Adrenal gland (tissue), 12 donors: ENCODE results near the gene HCN4. TPM values are rescaled to one million over a fixed set of nuclear protein-coding genes. Genes with fewer than 3 reads are reported as not detected.

ENCODE experiments used
- DNase-seq, 7 donors: peaks; one replicate each; pipeline ENCODE4 v3.0.0-alpha.2; 2019 to 2020
- H3K27ac ChIP-seq, 5 donors: fragments of 200-600 bp; sonication (generic) in 4 of 5; 1 replicate in 3 of 5; 2 replicates in 2 of 5; pipeline versions ENCODE4 v1.5.1 to v1.8.0; 2016 to 2020; ENCODE audit warnings: mild to moderate bottlenecking in 1 of 5
- H3K27me3 ChIP-seq: fragments of 200-600 bp; 2 replicates; pipeline ENCODE4 v1.8.0; 2021
- H3K36me3 ChIP-seq, 2 donors: fragments of 200-600 bp; replicated peaks in 1 of 2; 1 replicate in 1 of 2; 2 replicates in 1 of 2; pipeline versions ENCODE4 v1.5.1 to v1.8.0; 2018 to 2022
- H3K4me1 ChIP-seq, 2 donors: fragments of 200-600 bp; replicated peaks in 1 of 2; 1 replicate in 1 of 2; 2 replicates in 1 of 2; pipeline versions ENCODE4 v1.5.1 to v1.8.0; 2018 to 2021
- H3K4me3 ChIP-seq, 4 donors: fragments of 200-600 bp; sonication (generic) in 3 of 4; one replicate each; pipeline ENCODE4 v1.5.1; 2016 to 2018
- H3K9me3 ChIP-seq, 3 donors: fragments of 200-600 bp; sonication (generic) in 1 of 3; replicated peaks in 1 of 3; 1 replicate in 2 of 3; 2 replicates in 1 of 3; pipeline versions ENCODE4 v1.5.1 to v1.8.0; 2016 to 2021
- POLR2A ChIP-seq, 2 donors: fragments of 450-650 bp; IDR thresholded peaks; one replicate each; pipeline ENCODE4 v1.6.1; 2017; ENCODE audit warnings: antibody characterized with exemption in 2 of 2, mild to moderate bottlenecking in 2 of 2, moderate library complexity in 1 of 2
- WGBS, 4 donors: extraction: QIAGEN DNeasy Blood & Tissue Kit in 2 of 4; methylation state at CpG; one replicate each; pipeline versions ENCODE4 v1.1.5 to v1.1.7; 2013 to 2017; 5-methylcytosine and 5-hydroxymethylcytosine counted together
- intact Hi-C, 2 donors: fragments of 100-400 bp; cut with DNase I; formaldehyde crosslinking; loops; one replicate each; pipeline versions ENCODE4 v1.14.1 to v1.15.0; 2022 to 2023
- polyA plus RNA-seq, 3 donors: library from polyadenylated mRNA; stranded (reverse); fragments of 200-250 nt in 2 of 3; fragments of 350-450 nt in 1 of 3; fragmentation: Illumina TruSeq in 1 of 3; extraction: RNeasy Lipid Tissue Mini Kit (QIAGEN cat#74804) in 1 of 3; gene quantifications; one replicate each; pipeline ENCODE4 v1.2.3, GENCODE V29; 2013 to 2014
- total RNA-seq, 9 donors: library from RNA; depleted of rRNA in 4 of 9; stranded (reverse); fragments of >200 nt in 4 of 9; fragments of 120-200 nt in 1 of 9; fragmentation: NEBNext Ultra II Directional in 1 of 9; extraction: Animal tissue kit (Norgen Biotek cat#: 25700) in 1 of 9; gene quantifications; one replicate each; pipeline versions ENCODE4 v1.1.0 to v1.2.4, GENCODE V29; 2013 to 2023
- TF ChIP-seq, protein P1 (sequence below), 6 experiments: fragments of 450-650 bp in 4 of 6; fragments of 200-600 bp in 2 of 6; sonication (generic) in 1 of 6; IDR thresholded peaks; 1 replicate in 5 of 6; 2 replicates in 1 of 6; pipeline versions ENCODE4 v1.5.1 to v1.8.0; 2016 to 2021; ENCODE audit warnings: antibody characterized with exemption in 6 of 6, mild to moderate bottlenecking in 2 of 6, moderate library complexity in 1 of 6
- donor health status: healthy with polysubstance abuse.
- donor health status: Bipolar disorder and iron deficiency.
- donor health status: DM: yes; HTN: yes; CAD: no.
- donor health status: DM: no; HTN: no; CAD: no.
- donor health status: DM: no; HTN: no; CAD: no.
- donor health status: DM: yes; HTN: yes; CAD: no.

Gene HCN4
- total and polyA plus RNA-seq, 12 donors = 0.04 to 1.2 (median 0.27) TPM; not detected in 2

- Histone ChIP-seq H3K4me3 (no peak overlapping the region), H3K9me3 (no peaks in the 10 kb centered on the region), H3K4me1 (no peaks in the 10 kb centered on the region), H3K27ac (no peak overlapping the region), H3K27me3 (no peaks in the 10 kb centered on the region), H3K36me3 (no peaks in the 10 kb centered on the region)
- no peak for DNase-seq
- WGBS, 4 donors = 73 to 81% (median 77%) methylated on average over 9 to 14 of the region's 14 CpGs
- intact Hi-C loops = no loop called here
- TF ChIP-seq POLR2A (IDR thresholded peaks at IDR 0.05) = no peak
- TF ChIP-seq, protein P1, sequence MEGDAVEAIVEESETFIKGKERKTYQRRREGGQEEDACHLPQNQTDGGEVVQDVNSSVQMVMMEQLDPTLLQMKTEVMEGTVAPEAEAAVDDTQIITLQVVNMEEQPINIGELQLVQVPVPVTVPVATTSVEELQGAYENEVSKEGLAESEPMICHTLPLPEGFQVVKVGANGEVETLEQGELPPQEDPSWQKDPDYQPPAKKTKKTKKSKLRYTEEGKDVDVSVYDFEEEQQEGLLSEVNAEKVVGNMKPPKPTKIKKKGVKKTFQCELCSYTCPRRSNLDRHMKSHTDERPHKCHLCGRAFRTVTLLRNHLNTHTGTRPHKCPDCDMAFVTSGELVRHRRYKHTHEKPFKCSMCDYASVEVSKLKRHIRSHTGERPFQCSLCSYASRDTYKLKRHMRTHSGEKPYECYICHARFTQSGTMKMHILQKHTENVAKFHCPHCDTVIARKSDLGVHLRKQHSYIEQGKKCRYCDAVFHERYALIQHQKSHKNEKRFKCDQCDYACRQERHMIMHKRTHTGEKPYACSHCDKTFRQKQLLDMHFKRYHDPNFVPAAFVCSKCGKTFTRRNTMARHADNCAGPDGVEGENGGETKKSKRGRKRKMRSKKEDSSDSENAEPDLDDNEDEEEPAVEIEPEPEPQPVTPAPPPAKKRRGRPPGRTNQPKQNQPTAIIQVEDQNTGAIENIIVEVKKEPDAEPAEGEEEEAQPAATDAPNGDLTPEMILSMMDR (IDR thresholded peaks at IDR 0.05) = no peak
Measured at GRCh38 chr15:73341886-73342600, 26.7 kb downstream of the HCN4 start.

DNA sequence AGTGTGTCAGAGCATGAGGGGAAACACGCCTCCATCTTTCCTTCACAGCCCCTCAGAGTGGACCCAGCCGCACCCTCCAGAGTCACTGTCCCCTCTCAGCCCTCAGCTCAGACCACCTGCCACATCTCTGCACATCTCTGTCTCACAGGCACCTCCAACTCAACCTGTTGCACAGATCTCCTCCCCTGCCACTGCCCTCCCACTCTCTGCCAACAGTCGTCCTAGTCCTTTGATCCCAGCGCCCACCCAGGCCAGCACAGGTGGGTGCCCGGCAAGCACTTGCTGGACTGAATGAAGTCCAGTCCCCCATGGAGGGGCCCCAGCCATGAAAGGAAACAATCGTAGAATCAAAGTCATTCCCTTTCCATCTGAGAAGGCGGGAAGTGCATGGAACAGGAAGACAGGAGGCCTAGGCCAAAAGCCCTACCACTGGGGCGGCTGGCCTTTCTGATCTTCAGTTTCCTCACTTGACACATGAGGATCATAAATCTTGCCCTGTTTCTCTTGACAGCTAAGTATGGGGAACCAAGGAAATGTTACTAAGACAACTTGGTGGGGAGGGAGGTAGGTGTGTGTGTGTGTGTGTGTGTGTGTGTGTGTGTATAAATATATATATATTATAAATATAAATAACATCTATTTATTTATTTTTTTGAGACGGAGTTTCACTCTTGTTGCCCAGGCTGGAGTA, 28.1 kb downstream of the HCN4 start:
- H3K27ac ChIP-seq = no peak overlapping the region
- intact Hi-C loops = no loop called here
- TF ChIP-seq POLR2A (IDR thresholded peaks at IDR 0.05) = no peak
- TF ChIP-seq, protein P1 (IDR thresholded peaks at IDR 0.05) = no peak
- no peak overlapping the region for H3K4me3 ChIP-seq
- H3K27me3 ChIP-seq = no peaks in the 10 kb centered on the region
- H3K4me1 ChIP-seq = no peaks in the 10 kb centered on the region
- H3K36me3 ChIP-seq = no peaks in the 10 kb centered on the region
- no peak for DNase-seq
- WGBS, 4 donors = 76 to 88% (median 81%) methylated on average over 9 of the region's 9 CpGs
- no peaks in the 10 kb centered on the region for H3K9me3 ChIP-seq

- no peak for TF ChIP-seq POLR2A (IDR thresholded peaks at IDR 0.05)
- TF ChIP-seq, protein P1 (IDR thresholded peaks at IDR 0.05) = no peak
- Histone ChIP-seq H3K4me3 (no peak overlapping the region), H3K27me3 (no peaks in the 10 kb centered on the region), H3K4me1 (no peaks in the 10 kb centered on the region), H3K36me3 (no peaks in the 10 kb centered on the region), H3K9me3 (no peaks in the 10 kb centered on the region), H3K27ac (no peak overlapping the region)
- intact Hi-C loops = no loop called here
- 50 to 85% (median 79%) methylated on average over 2 to 9 of the region's 9 CpGs for WGBS, 4 donors
- DNase-seq = no peak
Measured at GRCh38 chr15:73338606-73339374, 30.0 kb downstream of the HCN4 start.

DNA sequence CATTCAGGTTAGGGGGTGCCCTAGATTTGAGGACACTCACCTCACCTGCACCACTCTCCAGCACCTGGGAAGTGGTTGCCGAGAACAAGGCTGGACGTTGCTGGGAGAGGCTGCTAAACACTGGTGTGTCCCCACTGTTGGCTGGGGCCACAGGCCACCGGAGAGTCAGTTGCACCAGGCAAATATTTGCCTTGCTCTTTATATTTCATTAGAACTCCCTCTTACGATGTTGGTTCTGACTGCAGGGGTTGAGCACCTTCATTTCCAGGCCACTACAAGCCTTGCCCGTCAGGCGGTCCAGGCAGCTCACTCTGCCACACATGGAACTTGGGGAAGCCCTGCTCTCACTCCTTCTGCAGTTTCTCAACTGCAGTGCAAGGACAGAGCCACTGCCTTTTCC, 30.7 kb downstream of the HCN4 start:
- Histone ChIP-seq H3K27me3 (no peaks in the 10 kb centered on the region), H3K36me3 (no peaks in the 10 kb centered on the region), H3K4me3 (no peak overlapping the region), H3K27ac (no peak overlapping the region), H3K4me1 (no peaks in the 10 kb centered on the region), H3K9me3 (no peaks in the 10 kb centered on the region)
- no peak for DNase-seq
- intact Hi-C loops = no loop called here
- TF ChIP-seq, protein P1 (IDR thresholded peaks at IDR 0.05) = no peak
- TF ChIP-seq POLR2A (IDR thresholded peaks at IDR 0.05) = no peak
- WGBS, 4 donors = 76 to 87% (median 77%) methylated on average over 5 to 6 of the region's 6 CpGs
